ENCODE measurements around the gene MUC15. TPM values are rescaled to one million over a fixed set of nuclear protein-coding genes. Genes with fewer than 3 reads are reported as not detected.

The MUC15 gene
- total and polyA plus RNA-seq, 2 of the 8 experiments (the other 6 are each of a cell fraction or from before 2014, with no cell fraction given), result not detected

DNA sequence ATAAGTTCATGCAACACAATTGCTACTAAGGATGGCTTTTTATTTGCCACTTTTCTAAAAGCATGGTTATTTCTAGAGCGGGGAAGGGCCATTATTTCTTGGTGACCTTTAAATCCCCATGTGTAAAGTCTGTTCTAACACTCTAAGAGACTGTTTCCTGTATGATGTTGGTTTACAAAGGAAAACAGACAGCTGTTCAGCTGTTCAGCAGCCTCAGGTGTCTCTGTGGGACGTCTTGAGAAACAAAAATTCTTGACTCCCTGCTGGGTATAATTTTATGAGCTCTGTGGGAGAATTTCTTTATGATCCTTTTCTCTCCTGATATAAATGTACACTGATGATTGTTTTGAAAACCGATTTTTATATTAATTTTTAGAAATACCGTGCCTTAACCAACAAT is 13.9 kb downstream of the MUC15 start (continued):
- TF ChIP-seq PHF8 (conservative IDR thresholded peaks at IDR 0.05; ENCODE audit: low read depth, low read length), result no peak
